DND-41 (cell line): Measurements from ENCODE around the gene LMO2.

Source experiments
- CTCF ChIP-seq: IDR thresholded peaks from 2 replicates; pipeline ENCODE4 v1.5.1; 2012; ENCODE audit warnings: borderline replicate concordance, low read length, moderate library complexity, mild to moderate bottlenecking; ENCODE audit not compliant: poor library complexity, severe bottlenecking; ENCODE audit errors: extremely low read depth
- EZH2 ChIP-seq: IDR thresholded peaks from 3 replicates; pipeline ENCODE4 v1.6.1; 2012; ENCODE audit warnings: borderline replicate concordance, low read depth, mild to moderate bottlenecking, moderate library complexity, low read length, inconsistent platforms; ENCODE audit not compliant: severe bottlenecking

- TF ChIP-seq CTCF (no peak), EZH2 (no peak)
Measured at GRCh38 chr11:33896911-33897310, 5.0 kb upstream of the LMO2 start.
